Stimulated activated CD4-positive, alpha-beta T cell treated with anti-CD3 and anti-CD28 coated beads, Interleukin-2, amount 100 ng/mL, for 4 hours (primary cell): ENCODE results near the gene HNRNPD.
"Not testable (repeated sequence)": the region's sequence is repeated elsewhere in the genome, so short reads cannot be mapped to it uniquely, and the experiment has no call there.

Experiments used
- DNase-seq: peaks from one replicate; pipeline ENCODE4 v3.0.0-alpha.2; 2020; ENCODE audit warnings: low read depth

The HNRNPD gene

GRCh38 chr4:82372517-82373485 is 990 bp downstream of the HNRNPD start:
- peak; percentile 60 for DNase-seq

GRCh38 chr4:82371497-82371896 is 2.3 kb downstream of the HNRNPD start:
- DNase-seq: no peak

- no peak for DNase-seq
These were observed 6.2 kb downstream of the HNRNPD start for GRCh38 chr4:82367438-82368097.

GRCh38 chr4:82366431-82366830 is 7.4 kb downstream of the HNRNPD start:
- DNase-seq: not testable (repeated sequence)

GRCh38 chr4:82363896-82364487 is 9.8 kb downstream of the HNRNPD start:
- no peak for DNase-seq

GRCh38 chr4:82362565-82362964 is 11.2 kb downstream of the HNRNPD start:
- DNase-seq: no peak

GRCh38 chr4:82360298-82361177 is 13.3 kb downstream of the HNRNPD start:
- no peak for DNase-seq

- DNase-seq: no peak
These were observed 14.9 kb downstream of the HNRNPD start for GRCh38 chr4:82358847-82359246.

GRCh38 chr4:82357640-82358039 is 16.2 kb downstream of the HNRNPD start:
- DNase-seq: no peak

- no peak for DNase-seq
These were observed 19.0 kb downstream of the HNRNPD start for GRCh38 chr4:82354788-82355187.

- no peak for DNase-seq
These were observed 20.9 kb downstream of the HNRNPD start for GRCh38 chr4:82352825-82353366.

GRCh38 chr4:82352118-82352824 is 21.5 kb downstream of the HNRNPD start:
- DNase-seq: no peak

- no peak for DNase-seq
These were observed 27.7 kb downstream of the HNRNPD start for GRCh38 chr4:82346126-82346525.

- no peak for DNase-seq
These were observed 38.7 kb downstream of the HNRNPD start for GRCh38 chr4:82335043-82335442.

GRCh38 chr4:82333641-82334040 is 40.1 kb downstream of the HNRNPD start:
- DNase-seq: not testable (repeated sequence)

GRCh38 chr4:82331814-82332213 is 42.0 kb downstream of the HNRNPD start:
- DNase-seq: no peak

- no peak for DNase-seq
These were observed 53.4 kb downstream of the HNRNPD start for GRCh38 chr4:82320351-82320750.

GRCh38 chr4:82303063-82303462 is 70.7 kb downstream of the HNRNPD start:
- not testable (repeated sequence) for DNase-seq
